ENCODE measurements around the gene CDKN2AIP.

- TF ChIP-seq CTCF (IDR thresholded peaks at IDR 0.05) (no peak), ESRRA (IDR thresholded peaks at IDR 0.05; ENCODE audit: borderline replicate concordance, low read length) (no peak), EP300 (IDR thresholded peaks at IDR 0.05) (no peak), REST (IDR thresholded peaks at IDR 0.05) (no peak), KDM1A (IDR thresholded peaks at IDR 0.05; ENCODE audit: low read depth) (no peak), ELK1 (IDR thresholded peaks at IDR 0.05; ENCODE audit: low read depth, low read length) (no peak), POLR2A (IDR thresholded peaks at IDR 0.05; ENCODE audit: low read length) (no peak), CBX8 (IDR thresholded peaks at IDR 0.05) (no peak), MAX (IDR thresholded peaks at IDR 0.05) (no peak), HDAC2 (IDR thresholded peaks at IDR 0.05) (no peak), RAD21 (conservative IDR thresholded peaks at IDR 0.05 in 1 of 2, IDR thresholded peaks at IDR 0.05 in 1 of 2) (no peak)
Observed at GRCh38 chr4:183407635-183408464, 36.6 kb upstream of the CDKN2AIP start.
